GM19351 (cell line): Measurements from ENCODE around the gene AIP.
"Not testable (repeated sequence)": the region's sequence is repeated elsewhere in the genome, so short reads cannot be mapped to it uniquely, and the experiment has no call there.

Experiments used
- ATAC-seq: cut with Tn5 transposase; IDR thresholded peaks from one replicate; pipeline ENCODE4 v1.9.1; 2021; ENCODE audit warnings: mild to moderate bottlenecking, moderate library complexity; ENCODE audit not compliant: unreplicated experiment

AIP gene

DNA sequence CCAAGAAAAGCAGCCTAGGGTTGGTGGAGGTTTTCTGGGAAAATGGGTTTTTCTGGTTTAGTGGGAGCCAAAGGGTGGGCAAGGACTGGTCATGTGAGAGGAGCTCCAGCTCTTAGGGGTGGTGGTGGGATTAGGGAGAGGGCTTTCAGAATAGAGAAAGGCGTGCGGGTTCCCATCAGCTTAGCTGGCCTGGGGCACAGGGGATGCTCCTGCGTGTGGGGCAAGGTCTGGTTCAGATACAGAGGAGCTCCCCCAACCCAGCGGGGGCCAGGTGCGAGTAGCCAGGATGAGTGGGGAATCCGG lies 14.4 kb upstream of the AIP start:
- ATAC-seq = peak; percentile 13

DNA sequence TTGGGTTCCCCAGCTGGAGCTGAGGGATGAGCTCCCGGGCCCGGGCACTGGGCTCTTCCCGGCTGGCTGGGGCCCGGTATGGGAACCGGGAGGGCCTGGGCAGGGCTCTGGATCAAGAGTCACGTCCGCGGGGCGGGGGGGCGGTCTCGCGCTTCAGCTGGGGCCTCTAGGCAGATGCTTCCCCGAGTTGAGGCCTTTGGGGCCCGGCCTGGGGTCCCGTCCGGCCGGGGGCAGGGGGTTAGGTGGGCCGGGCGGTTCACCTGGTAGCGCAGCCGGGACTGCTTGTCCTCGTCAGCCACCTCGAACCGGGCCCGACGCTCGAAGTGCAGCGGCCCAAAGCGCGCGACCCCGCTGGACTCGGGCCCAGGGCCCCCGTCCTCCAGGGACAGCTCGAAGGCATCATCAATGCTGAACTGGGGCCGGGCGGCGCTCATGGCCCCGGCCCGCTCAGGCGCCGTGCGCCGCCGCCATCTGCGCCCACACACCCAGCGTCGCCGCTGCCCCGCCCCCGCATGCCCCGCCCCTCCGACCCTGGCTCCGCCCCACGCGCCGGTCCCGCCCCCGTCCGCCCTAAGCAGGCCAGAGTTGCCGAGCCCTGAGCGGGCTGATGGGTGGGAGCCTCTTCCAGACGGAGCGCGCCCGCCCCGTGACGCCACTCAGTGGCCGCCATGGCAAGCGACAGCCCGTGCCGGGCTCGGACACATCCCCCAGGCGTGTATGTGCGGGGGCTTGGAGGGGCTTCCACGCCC lies 13.9 kb upstream of the AIP start, which contains the start of gene TMEM134:
Gene TMEM134, minus strand, starts transcription at position 493 of the 749 bp plus-strand sequence. Its CDS starts 59 bp downstream, at position 434.
- ATAC-seq = peak; percentile 74

DNA sequence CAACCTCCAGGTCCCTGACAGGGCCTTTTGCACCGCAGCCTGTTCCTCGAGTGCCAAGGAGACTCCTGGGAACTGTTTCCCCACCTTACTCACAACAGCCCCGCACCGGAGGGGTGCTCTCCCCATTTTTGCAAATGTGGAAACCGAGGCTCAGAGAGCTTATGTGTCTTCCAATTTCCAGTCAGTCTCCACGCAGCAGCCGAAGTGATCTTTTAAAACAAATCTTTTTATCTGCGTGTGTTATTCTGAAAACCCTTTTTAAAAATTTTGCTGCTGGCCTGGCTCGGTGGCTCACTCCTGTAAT lies 13.4 kb upstream of the AIP start:
- ATAC-seq = no peak

DNA sequence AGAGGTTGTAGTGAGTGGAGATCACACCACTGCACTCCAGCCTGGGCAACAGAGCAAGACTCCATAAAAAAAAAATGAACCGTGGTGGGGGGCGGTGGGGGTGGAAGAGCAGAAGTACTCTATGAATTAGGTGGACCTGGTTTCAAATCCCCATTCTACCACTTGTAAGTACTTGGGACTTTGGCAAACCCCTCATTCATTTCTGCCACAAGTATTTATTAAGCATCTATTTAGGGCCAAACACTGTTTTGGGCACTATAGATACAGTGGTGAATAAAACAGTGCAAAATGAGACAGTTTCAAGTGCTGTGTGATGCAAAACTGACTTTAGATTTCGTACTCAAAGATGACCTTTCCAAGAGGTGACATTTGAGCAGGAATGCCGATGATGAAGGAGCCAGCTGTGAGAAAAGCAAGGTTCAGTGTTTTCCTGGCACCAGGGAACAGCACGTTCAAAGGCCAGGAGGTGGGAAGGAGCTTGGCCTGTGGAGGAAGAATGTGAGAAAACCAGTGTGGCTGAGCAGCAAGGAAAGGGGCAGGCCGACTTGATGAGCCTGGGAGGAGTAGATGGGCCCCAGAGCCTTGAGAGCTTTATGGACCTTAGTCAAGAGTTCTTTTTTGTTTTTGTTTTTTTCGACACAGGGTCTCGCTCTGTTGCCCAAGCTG lies 12.4 kb upstream of the AIP start:
- ATAC-seq = no peak

DNA sequence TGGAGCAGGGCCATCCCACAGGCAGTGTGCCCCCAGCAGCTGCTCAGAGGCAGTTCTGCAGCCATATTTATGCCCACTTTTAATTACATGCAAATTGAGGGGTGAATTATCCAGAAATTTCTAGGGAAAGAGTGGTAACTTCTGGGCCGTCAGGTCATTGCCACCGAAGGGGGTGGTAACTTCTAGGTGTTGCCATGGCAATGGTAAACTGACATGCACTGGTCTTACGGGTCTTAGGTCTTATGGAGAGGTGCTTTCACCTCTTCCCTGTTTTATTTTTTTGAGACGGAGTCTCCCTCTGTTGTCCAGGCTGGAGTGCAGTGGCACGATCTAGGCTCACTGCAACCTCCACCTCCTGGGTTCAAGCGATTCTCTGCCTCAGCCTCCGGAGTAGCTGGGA lies 9.9 kb upstream of the AIP start:
- ATAC-seq = no peak

DNA sequence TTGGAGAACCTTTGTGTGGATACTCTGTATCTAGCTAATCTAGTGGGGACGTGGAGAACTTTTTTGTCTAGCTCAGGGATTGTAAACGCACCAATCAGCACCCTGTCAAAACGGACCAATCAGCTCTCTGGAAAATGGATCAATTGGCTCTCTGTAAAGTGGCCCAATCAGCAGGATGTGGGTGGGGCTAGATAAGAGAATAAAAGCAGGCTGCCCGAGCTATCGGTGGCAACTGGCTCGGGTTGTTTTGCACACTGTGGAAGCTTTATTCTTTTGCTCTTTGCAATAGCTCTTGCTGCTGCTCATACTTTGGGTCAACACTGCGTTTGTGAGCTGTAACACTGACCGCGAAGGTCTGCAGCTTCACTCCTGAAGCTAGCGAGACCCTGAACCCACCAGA lies 6.1 kb upstream of the AIP start:
- ATAC-seq = not testable (repeated sequence)

DNA sequence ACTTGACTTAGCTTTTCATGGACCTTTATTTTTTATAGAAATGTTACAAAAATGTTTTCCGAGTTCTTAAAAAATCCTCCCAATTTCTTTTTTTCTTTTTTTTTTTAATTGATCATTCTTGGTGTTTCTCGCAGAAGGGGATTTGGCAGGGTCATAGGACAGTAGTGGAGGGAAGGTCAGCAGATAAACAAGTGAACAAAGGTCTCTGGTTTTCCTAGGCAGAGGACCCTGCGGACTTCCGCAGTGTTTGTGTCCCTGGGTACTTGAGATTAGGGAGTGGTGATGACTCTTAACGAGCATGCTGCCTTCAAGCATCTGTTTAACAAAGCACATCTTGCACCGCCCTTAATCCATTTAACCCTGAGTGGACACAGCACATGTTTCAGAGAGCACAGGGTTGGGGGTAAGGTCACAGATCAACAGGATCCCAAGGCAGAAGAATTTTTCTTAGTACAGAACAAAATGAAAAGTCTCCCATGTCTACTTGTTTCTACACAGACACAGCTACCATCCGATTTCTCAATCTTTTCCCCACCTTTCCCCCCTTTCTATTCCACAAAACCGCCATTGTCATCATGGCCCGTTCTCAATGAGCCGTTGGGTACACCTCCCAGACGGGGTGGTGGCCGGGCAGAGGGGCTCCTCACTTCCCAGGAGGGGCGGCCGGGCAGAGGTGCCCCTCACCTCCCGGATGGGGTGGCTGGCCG lies 5.3 kb upstream of the AIP start:
- not testable (repeated sequence) for ATAC-seq

DNA sequence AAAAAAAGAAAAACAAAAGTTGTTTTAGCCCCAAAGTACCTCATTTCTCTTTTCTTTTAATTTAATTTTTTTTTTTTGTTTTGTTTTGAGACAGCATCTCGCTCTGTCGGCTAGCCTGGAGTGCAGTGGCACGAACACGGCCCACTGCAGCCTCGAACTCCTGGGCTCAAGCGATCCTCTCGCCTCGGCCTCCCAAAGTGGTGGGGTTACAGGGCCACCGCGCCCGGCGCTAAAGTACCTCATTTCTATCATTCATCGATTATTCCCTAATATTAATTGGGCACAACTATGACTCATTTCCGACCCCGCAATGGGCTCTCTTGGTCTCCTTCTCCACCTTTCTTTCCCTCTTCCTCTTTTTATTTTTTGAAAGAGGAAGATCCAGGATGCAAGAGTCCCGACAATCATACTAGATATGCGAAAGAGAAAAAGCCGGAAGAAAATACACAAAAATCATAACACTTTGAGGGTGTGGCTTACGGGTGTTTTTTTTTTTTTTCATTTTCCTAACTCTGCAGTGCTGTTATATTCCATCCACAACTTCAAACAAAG lies 475 bp upstream of the AIP start:
- no peak for ATAC-seq

DNA sequence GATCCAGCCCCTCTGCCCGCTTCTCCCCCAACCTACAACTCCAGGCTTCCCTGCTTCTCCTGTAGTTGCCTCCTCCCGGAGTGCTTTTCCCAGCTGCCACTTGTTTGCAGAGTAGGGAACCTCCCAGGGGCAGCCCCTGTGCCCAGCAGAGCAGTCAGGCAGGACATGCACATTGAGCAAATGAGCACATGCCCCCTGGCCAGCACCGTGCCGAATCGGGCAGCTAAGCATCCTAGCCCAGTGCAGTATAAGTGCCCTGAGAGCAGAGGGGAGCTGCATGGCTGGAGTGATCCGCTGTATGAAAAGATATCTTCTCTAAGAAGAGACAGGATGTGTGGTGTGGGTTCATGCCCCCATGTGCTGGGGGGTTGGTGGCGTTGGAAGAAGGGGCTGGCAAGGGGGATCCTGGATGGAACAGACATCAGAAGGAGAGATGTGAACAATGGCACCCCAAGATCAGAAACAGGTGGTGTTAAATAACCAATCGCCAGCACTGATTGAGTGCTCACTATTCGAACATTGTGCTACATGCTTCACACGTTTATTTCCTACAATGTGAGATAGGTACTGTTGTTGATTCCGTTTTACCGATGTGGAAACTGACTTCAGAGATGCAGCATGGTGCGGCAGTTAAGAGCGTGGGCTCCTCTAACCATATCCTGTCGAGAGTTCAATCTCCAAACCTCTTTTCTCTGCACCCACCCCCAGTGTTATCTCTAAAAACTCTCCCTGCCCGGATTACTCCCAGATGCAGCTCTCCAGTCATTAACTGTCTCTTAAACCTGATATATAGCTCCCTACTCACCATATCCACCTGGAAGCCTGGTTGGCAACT lies 1.2 kb downstream of the AIP start:
- no peak for ATAC-seq

DNA sequence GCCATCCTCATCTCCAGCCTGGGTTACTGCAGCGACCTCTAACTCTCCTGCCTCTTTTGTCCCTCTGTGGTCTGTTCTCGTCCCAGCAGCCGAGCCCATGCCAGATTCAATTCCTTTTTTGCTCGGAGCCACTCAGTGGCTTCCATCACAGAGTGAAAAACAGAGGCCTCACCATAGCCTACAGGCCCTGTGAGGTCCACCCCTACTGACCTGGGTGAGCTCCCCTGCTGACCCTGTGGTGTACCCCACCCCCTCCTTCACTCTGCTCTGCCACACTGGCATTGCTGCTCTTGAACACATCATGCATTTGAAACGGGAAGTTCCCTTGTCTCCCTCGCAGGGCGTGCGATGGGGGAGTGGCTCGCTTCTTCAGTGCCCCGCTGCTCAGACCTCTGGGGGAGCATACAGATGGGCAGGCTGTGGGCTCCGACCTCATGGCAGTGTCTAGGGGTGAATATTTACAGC lies 2.1 kb downstream of the AIP start:
- ATAC-seq = no peak

DNA sequence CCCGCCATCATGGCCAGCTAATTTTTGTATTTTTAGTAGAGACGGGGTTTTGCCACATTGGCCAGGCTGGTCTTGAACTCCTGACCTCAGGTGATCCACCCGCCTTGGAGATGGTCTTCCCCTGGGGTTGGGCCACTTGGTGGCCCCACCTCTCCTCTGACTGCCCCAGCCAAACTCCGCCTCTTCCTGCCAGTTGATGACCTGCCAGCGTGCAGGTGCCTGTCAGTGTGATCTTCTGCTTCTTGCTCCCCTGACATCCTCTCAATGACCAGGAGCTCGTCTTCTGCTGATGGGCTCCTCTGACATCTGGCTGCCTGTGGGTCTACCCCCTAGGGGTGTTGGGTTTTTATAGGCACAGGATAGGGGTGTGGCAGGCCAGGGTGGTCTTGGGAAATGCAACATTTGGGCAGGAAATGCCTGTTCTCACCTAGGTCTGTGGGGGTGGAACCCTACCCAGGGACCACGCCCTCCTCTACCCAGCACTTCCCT lies 3.1 kb downstream of the AIP start:
- ATAC-seq = not testable (repeated sequence)

DNA sequence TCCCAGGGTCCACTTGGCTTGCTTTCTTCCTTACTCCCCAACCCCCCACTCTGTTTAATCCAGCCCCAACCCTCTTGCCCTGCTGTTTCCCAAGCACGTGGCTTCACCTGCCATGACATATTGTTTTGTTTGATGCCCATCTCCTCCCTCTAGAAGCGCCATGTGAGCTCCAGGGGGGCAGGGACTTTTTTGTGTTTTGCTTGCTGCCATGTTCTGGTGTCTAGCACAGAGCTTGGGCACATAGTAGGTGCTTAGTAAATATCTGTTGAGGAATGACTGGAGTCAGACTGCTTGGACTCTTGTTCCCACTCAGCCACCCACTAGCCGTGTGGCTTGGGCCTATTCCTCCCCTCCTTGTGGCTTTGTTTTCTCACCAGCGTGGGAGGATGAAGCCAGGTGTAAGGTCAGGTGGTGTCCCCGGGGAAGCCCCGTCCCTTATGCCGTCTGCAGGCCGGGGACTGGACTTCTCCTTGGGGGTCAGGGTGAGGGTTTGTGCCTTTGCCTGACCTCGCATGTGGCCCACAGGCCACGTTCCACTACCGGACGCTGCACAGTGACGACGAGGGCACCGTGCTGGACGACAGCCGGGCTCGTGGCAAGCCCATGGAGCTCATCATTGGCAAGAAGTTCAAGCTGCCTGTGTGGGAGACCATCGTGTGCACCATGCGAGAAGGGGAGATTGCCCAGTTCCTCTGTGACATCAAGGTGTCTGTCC lies 3.8 kb downstream of the AIP start:
- ATAC-seq = peak; percentile 38

DNA sequence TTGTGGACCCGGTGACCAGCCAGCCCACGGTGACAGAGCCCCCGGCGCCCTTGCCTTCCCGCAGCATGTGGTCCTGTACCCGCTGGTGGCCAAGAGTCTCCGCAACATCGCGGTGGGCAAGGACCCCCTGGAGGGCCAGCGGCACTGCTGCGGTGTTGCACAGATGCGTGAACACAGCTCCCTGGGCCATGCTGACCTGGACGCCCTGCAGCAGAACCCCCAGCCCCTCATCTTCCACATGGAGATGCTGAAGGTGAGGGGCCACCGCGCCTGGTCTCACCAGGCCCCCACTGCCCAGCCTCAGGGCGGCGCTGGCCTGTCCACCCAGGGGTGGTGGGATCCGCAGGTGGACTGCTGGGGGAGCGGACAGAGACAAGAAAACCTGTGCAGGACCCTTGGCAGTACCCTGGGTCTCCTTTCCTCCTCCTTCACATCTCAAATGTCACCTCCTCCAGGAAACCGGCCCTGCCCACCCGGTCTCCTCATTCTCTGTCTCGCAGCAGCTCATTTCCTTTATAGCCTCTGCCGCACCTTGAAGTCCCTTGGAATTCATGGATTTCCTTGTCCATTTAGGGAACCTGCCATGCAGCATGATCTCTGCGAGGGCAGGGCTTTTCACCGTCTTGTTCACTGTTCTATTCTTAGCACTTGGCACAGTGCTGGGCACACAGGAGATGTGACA lies 6.5 kb downstream of the AIP start:
- ATAC-seq = no peak

DNA sequence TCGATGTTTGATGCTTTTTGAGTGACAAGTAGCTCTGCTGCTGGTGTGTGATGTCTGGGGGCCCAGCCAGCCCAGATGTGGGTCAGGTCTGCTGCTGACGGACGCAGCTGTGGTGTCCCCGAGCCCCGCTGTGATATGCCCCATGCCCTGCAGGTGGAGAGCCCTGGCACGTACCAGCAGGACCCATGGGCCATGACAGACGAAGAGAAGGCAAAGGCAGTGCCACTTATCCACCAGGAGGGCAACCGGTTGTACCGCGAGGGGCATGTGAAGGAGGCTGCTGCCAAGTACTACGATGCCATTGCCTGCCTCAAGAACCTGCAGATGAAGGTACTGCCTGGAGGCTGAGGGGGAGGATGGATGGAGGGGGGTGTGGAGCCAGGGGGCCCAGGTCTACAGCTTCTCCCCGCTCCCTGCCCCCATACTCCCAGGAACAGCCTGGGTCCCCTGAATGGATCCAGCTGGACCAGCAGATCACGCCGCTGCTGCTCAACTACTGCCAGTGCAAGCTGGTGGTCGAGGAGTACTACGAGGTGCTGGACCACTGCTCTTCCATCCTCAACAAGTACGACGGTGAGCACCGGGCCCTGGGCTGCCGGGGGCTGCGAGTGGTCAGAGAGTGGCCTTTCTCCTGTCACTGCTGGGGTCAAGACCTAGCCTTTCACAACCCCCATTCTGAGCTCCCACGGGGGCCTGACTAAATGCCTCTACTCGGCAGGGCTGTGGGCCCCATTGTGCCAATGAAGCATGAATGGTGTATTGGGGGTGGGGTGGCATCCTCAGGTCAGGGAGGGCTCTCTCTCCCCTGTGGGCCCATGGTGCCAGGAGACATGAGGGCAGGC lies 7.3 kb downstream of the AIP start:
- ATAC-seq = no peak

DNA sequence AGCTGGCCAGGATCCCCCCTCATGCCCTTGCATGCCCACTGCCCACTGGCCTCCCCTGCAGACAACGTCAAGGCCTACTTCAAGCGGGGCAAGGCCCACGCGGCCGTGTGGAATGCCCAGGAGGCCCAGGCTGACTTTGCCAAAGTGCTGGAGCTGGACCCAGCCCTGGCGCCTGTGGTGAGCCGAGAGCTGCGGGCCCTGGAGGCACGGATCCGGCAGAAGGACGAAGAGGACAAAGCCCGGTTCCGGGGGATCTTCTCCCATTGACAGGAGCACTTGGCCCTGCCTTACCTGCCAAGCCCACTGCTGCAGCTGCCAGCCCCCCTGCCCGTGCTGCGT lies 7.9 kb downstream of the AIP start:
- no peak for ATAC-seq

DNA sequence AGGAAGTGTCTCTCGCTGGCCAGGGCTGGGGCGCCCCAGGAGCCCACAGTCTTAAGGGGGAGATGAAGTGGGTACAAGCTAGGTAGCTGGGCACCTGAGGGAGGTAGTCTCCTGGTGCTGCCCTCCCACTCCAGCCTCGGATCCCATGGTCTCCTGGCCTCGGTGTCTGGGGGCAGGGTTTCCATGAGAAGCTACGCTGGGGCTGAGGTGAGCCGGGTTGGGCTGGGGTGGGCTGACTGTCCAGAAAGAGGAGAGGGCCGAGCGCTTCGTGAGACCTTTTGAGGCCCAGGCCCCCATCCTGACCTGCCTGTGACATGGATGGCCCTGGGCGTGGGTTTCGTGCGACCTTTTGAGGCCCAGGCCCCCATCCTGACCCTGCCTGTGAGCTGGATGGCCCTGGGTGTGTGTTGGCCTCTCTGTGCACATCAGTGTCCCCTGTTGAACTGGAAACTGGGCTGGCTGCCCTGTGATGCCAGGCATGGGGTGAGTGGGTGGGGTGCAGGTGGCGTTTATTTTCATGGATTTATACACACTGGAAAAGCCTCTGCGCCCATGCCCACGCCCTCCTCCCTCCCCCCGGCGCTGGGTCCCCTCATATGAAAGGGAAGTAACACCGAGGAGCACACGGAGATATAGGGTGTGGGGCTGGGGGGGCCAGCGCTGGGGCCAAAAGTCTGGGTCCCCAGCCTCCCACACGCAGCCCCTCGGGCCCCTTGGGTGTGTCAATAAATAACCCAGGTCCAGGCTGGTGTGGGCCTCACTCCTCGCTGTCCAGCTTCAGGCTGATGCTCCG lies 8.6 kb downstream of the AIP start:
- no peak for ATAC-seq

DNA sequence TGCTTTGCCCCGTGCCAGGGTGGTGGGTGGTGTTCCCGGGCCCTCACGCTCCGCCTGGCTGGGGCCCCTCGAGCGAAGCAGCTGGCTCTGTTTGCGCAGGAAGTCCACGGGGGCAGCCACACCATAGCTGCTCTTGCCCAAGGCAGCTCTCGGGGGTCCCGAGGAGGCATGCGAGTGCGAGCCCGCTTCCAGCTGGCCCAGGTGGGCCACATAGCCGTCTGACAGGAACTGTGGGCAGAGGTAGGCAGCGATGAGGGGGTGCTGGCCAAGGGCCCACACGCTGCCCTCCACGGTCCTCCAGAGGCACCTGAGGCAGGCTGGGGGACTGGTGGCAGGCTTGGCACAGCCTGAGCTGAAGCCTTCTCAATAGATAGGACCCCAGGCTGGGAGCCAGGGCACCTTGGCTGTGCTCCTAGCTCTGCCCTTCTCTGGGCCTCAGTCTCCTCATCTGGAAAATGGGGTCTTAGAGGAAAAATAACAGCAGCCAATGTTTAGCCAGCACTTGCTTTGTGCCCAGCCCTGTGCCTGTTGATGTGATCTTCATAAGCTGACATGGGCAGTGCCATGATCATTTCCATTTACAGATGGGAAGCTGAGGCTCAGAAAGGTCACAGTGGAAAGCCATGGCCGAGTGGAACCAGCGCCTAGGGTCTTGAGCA lies 9.4 kb downstream of the AIP start:
- no peak for ATAC-seq
